MM.1S (cell line): ENCODE results near the gene DEFB123.

Experiments
- DNase-seq: peaks from one replicate; pipeline ENCODE4 v3.0.0-alpha.2; 2015
- H2AFZ ChIP-seq: fragments of 300-600 bp; sonication (generic); 2 replicates; pipeline ENCODE4 v1.6.0; 2016; ENCODE audit warnings: antibody characterized with exemption, low read length
- H3F3A ChIP-seq: fragments of 300-600 bp; sonication (generic); 2 replicates; pipeline ENCODE4 v1.6.1; 2016; ENCODE audit warnings: mild to moderate bottlenecking, antibody characterized with exemption, low read length, moderate library complexity, mixed read lengths; ENCODE audit not compliant: insufficient read depth
- H3K27ac ChIP-seq: fragments of 300-600 bp; sonication (generic); 2 replicates; pipeline ENCODE4 v1.5.1; 2016; ENCODE audit warnings: mild to moderate bottlenecking, low read length
- H3K27me3 ChIP-seq: fragments of 300-600 bp; sonication (generic); replicated peaks from 2 replicates; pipeline ENCODE4 v1.6.0; 2016; ENCODE audit warnings: low read length; ENCODE audit not compliant: insufficient read depth
- H3K36me3 ChIP-seq: fragments of 300-600 bp; sonication (generic); replicated peaks from 2 replicates; pipeline ENCODE4 v1.6.1; 2016; ENCODE audit warnings: mild to moderate bottlenecking, low read length, mixed read lengths; ENCODE audit not compliant: insufficient read depth
- H3K4me1 ChIP-seq: fragments of 300-600 bp; sonication (generic); 2 replicates; pipeline ENCODE4 v1.6.1; 2016; ENCODE audit warnings: low read length, mixed read lengths
- H3K4me2 ChIP-seq: fragments of 300-600 bp; sonication (generic); 2 replicates; pipeline ENCODE4 v1.6.0; 2016; ENCODE audit warnings: low read depth, low read length
- H3K4me3 ChIP-seq: fragments of 300-600 bp; sonication (generic); 2 replicates; pipeline ENCODE4 v1.5.1; 2016; ENCODE audit warnings: low read length, mixed read lengths
- H3K79me2 ChIP-seq: fragments of 300-600 bp; sonication (generic); 2 replicates; pipeline ENCODE4 v1.6.1; 2016; ENCODE audit warnings: mixed run types, low read length, mixed read lengths
- H3K9ac ChIP-seq: fragments of 300-600 bp; sonication (generic); 2 replicates; pipeline ENCODE4 v1.6.1; 2016; ENCODE audit warnings: low read length, mixed read lengths
- H3K9me2 ChIP-seq: fragments of 300-600 bp; sonication (generic); replicated peaks from 2 replicates; pipeline ENCODE4 v1.6.1; 2016; ENCODE audit warnings: mild to moderate bottlenecking, low read length, mixed read lengths; ENCODE audit not compliant: insufficient read depth
- H3K9me3 ChIP-seq: fragments of 300-600 bp; sonication (generic); replicated peaks from 2 replicates; pipeline ENCODE4 v1.6.1; 2016; ENCODE audit warnings: mild to moderate bottlenecking, low read length, mixed read lengths; ENCODE audit not compliant: insufficient read depth
- H4K20me1 ChIP-seq: fragments of 300-600 bp; sonication (generic); 2 replicates; pipeline ENCODE4 v1.6.1; 2016; ENCODE audit warnings: mild to moderate bottlenecking, low read length, moderate library complexity, mixed read lengths; ENCODE audit not compliant: insufficient read depth
- CTCF ChIP-seq: fragments of 300-600 bp; sonication (generic); IDR thresholded peaks from 2 replicates; pipeline ENCODE4 v1.5.1; 2016; ENCODE audit warnings: antibody characterized with exemption, low read length, mixed read lengths
- EZH2 ChIP-seq: fragments of 300-600 bp; sonication (generic); optimal IDR thresholded peaks from 2 replicates; pipeline ENCODE3; 2017; ENCODE audit warnings: low read depth, mild to moderate bottlenecking, antibody characterized with exemption, low read length, mixed read lengths
- EZH2phosphoT487 ChIP-seq: fragments of 300-600 bp; sonication (generic); IDR thresholded peaks from 2 replicates; pipeline ENCODE4 v1.6.1; 2018; ENCODE audit warnings: antibody characterized with exemption, low read length

DEFB123 gene, protein sequence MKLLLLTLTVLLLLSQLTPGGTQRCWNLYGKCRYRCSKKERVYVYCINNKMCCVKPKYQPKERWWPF

DNA sequence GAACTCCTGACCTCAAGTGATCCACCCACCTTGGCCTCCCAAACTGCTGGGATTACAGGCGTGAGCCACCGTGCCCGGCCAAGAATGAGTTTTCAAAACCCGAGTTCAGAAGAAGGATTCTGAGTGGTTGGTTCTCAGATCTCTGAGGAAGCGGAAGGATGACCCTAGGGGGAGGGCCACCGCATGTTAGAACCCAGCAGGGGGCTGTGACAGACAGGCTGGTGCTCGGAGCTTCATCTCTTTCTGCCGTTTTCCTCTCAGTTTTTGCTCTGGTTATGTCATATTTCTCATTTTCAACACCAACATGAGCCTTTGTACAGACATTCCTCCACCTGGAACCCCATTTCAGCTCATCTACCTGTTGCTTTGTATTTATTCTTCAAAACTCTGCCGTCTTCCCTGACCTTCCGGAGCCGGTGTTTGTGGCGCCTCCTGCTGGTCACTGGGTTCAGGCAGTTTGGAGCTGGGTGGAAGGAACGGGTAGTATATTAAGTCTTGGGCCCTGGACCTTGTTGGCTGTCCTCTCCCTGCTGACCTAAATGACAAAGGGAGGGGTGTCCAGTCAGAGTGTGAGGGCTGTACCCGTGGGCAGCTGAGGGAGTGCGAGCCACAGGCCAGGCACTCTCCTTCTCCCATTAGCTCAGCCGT lies at the start of gene DEFB123:
DEFB123 (plus strand) TSS at position 621 of the 648 bp plus-strand sequence. CDS start 67 bp downstream, outside the sequence.
- no peak within 1 kb of the TSS for H2AFZ ChIP-seq
- DNase-seq, result no peak
- H3K27me3 ChIP-seq, result no peaks in the 10 kb centered on the region
- H3K9me3 ChIP-seq, result no peaks in the 10 kb centered on the region
- H3K4me3 ChIP-seq, result no peak within 1 kb of the TSS
- no peaks in the 10 kb centered on the region for H3K79me2 ChIP-seq
- H3K4me2 ChIP-seq, result no peak within 1 kb of the TSS
- H3K9ac ChIP-seq, result no peak within 1 kb of the TSS
- no peaks in the 10 kb centered on the region for H4K20me1 ChIP-seq
- no peaks in the 10 kb centered on the region for H3K9me2 ChIP-seq
- H3K4me1 ChIP-seq, result no peaks in the 10 kb centered on the region
- no peaks in the 10 kb centered on the region for H3F3A ChIP-seq
- H3K27ac ChIP-seq, result no peak within 1 kb of the TSS
- no peaks in the 10 kb centered on the region for H3K36me3 ChIP-seq
- TF ChIP-seq CTCF, result peak; percentile 32
- no peak for TF ChIP-seq EZH2
- TF ChIP-seq EZH2phosphoT487, result no peak

DNA sequence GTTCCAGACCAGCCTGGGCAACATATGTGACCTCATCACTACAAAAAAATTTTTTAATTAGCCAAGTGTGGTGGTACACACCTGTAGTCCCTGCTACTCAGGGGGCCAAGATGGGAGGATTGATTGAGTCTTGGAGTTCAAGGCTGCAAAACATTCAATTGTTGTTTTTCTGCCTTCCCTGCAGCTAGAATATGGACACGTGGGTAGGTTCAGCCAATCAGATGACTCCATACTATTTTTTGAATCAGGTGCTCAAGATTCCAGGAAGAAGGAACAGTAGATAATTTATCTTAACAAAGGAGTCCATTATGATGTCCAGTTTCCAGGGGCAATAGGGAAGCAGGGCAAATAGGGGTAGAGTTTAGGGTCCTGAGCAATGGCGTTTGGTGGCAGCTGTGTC lies 47.6 kb upstream of the DEFB123 start:
- no peak overlapping the region for H3K27ac ChIP-seq
- H3K4me3 ChIP-seq, result no peak overlapping the region
- 0 out of 2 replicates have a peak overlapping the region, but pooled peaks have one; percentile 42 for H2AFZ ChIP-seq
- no peaks in the 10 kb centered on the region for H3K9me3 ChIP-seq
- no peak overlapping the region for H3K4me2 ChIP-seq
- H3K9me2 ChIP-seq, result no peaks in the 10 kb centered on the region
- no peaks in the 10 kb centered on the region for H4K20me1 ChIP-seq
- no peaks in the 10 kb centered on the region for H3K27me3 ChIP-seq
- no peak for TF ChIP-seq CTCF
- TF ChIP-seq EZH2, result no peak
- no peak for TF ChIP-seq EZH2phosphoT487
- H3K9ac ChIP-seq, result no peak overlapping the region
- H3F3A ChIP-seq, result no peaks in the 10 kb centered on the region
- H3K36me3 ChIP-seq, result no peaks in the 10 kb centered on the region
- H3K79me2 ChIP-seq, result no peaks in the 10 kb centered on the region
- no peaks in the 10 kb centered on the region for H3K4me1 ChIP-seq
- no peak for DNase-seq

DNA sequence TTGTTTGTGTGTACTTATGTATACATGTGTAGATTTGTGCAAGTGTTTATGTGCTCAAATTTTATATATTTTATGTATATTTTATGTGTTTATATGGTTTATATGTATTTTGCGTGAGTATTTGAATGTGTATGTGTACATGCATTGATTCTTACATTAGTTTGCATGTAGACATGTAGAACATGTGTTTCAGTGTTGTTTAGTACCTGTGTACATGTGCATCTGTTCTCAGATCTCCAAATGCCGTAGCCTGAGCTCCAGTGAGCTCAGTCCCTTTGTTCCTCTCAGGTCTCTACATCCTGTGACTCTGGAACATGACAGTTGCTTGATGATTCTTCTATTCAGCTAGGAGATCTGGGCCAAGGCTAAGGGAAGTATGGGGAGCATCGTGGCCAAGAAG lies 45.5 kb upstream of the DEFB123 start:
- Histone ChIP-seq H3K36me3 (no peaks in the 10 kb centered on the region), H3K27ac (no peak overlapping the region), H3K9ac (no peak overlapping the region), H3K4me2 (no peak overlapping the region), H3K9me2 (no peaks in the 10 kb centered on the region), H3K79me2 (no peaks in the 10 kb centered on the region), H3K4me3 (no peak overlapping the region), H3K4me1 (no peaks in the 10 kb centered on the region), H3F3A (no peaks in the 10 kb centered on the region), H2AFZ (no peak overlapping the region), H3K9me3 (no peaks in the 10 kb centered on the region), H3K27me3 (no peaks in the 10 kb centered on the region), H4K20me1 (no peaks in the 10 kb centered on the region)
- DNase-seq, result no peak
- no peak for TF ChIP-seq CTCF
- TF ChIP-seq EZH2, result no peak
- TF ChIP-seq EZH2phosphoT487, result no peak
